H1 (cell line): ENCODE data around the gene EIPR1. TPM values are rescaled to one million over a fixed set of nuclear protein-coding genes. Genes with fewer than 3 reads are reported as not detected.

Experiments
- CTCF ChIA-PET: fragments of 300-600 bp; sonication (Branson Sonifier 250); formaldehyde crosslinking; loops from one replicate; lab custom pipeline; 2021; ENCODE audit not compliant: partially characterized antibody; lab: Charles Lee
- POLR2A ChIA-PET: fragments of 300-600 bp; sonication (Branson Sonifier 250); formaldehyde crosslinking; loops from one replicate; lab custom pipeline; 2021; ENCODE audit warnings: inconsistent platforms; ENCODE audit not compliant: partially characterized antibody; lab: Charles Lee
- DNase-seq, 2 experiments: peaks; one replicate each; pipeline versions ENCODE4 v3.0.0 to v3.0.0-alpha.2; 2010 to 2022; ENCODE audit warnings: low spot score in 2 of 2, low read depth in 1 of 2, mixed read lengths in 1 of 2
- FAIRE-seq: peaks from 2 replicates; lab custom pipeline; 2011; peaks lifted over from hg19 to GRCh38; lab: Jason Lieb, UNC
- H2AFZ ChIP-seq: 2 replicates; pipeline ENCODE4 v1.8.1; 2012; ENCODE audit warnings: low read length, inconsistent platforms
- H2AK5ac ChIP-seq: 2 replicates; pipeline ENCODE4 v1.6.1; 2013; ENCODE audit warnings: low read depth, low read length
- H2BK120ac ChIP-seq: replicated peaks from 2 replicates; pipeline ENCODE3; 2013; ENCODE audit warnings: low read depth, low read length, inconsistent platforms
- H2BK12ac ChIP-seq: 2 replicates; pipeline ENCODE4 v1.6.1; 2013; ENCODE audit warnings: low read depth, low read length
- H2BK15ac ChIP-seq: 2 replicates; pipeline ENCODE4 v1.6.1; 2013; ENCODE audit warnings: low read length
- H2BK20ac ChIP-seq: 2 replicates; pipeline ENCODE4 v1.6.1; 2013; ENCODE audit warnings: low read length
- H2BK5ac ChIP-seq: 2 replicates; pipeline ENCODE4 v1.6.1; 2013; ENCODE audit warnings: low read depth, low read length
- H3K14ac ChIP-seq: 2 replicates; pipeline ENCODE4 v1.6.1; 2013; ENCODE audit warnings: inconsistent platforms; ENCODE audit not compliant: insufficient read length
- H3K18ac ChIP-seq: 2 replicates; pipeline ENCODE4 v1.6.1; 2013; ENCODE audit warnings: low read length; ENCODE audit errors: extremely low read depth
- H3K23ac ChIP-seq: 2 replicates; pipeline ENCODE4 v1.6.1; 2013; ENCODE audit warnings: inconsistent platforms; ENCODE audit not compliant: insufficient read length
- H3K23me2 ChIP-seq: 2 replicates; pipeline ENCODE4 v1.6.1; 2013; ENCODE audit warnings: low read depth, low read length
- H3K27ac ChIP-seq: 2 replicates; pipeline ENCODE4 v1.6.1; 2011; ENCODE audit warnings: low read depth, low read length, inconsistent platforms
- H3K27me3 ChIP-seq, 4 experiments: replicated peaks in 1 of 4; 1 replicate in 1 of 4; 2 replicates in 3 of 4; pipeline versions ENCODE4 v1.6.1 to v1.8.1; 2011 to 2013; ENCODE audit warnings: low read length in 3 of 4, mild to moderate bottlenecking in 3 of 4, inconsistent platforms in 2 of 4, mixed read lengths in 2 of 4, moderate library complexity in 1 of 4; ENCODE audit not compliant: control insufficient read depth in 3 of 4, insufficient read depth in 3 of 4; ENCODE audit errors: extremely low read depth in 1 of 4
- H3K36me3 ChIP-seq, 4 experiments: 2 replicates each; pipeline versions ENCODE4 v1.6.1 to v1.8.1; 2011 to 2013; ENCODE audit warnings: mild to moderate bottlenecking in 4 of 4, low read length in 3 of 4, moderate library complexity in 2 of 4, control low read depth in 1 of 4, inconsistent platforms in 1 of 4; ENCODE audit not compliant: insufficient read depth in 4 of 4, control insufficient read depth in 2 of 4
- H3K4ac ChIP-seq: replicated peaks from 2 replicates; pipeline ENCODE3; 2013; ENCODE audit warnings: low read length, low read depth, mixed read lengths, inconsistent platforms; ENCODE audit not compliant: insufficient read length
- H3K4me1 ChIP-seq, 4 experiments: replicated peaks in 1 of 4; 1 replicate in 1 of 4; 2 replicates in 3 of 4; pipeline versions ENCODE4 v1.6.1 to v1.8.1; 2011 to 2013; ENCODE audit warnings: low read length in 3 of 4, inconsistent platforms in 2 of 4, mixed read lengths in 1 of 4; ENCODE audit not compliant: insufficient read depth in 4 of 4, control insufficient read depth in 3 of 4
- H3K4me2 ChIP-seq, 2 experiments: 2 replicates each; pipeline versions ENCODE4 v1.6.1 to v1.8.1; 2011 to 2013; ENCODE audit warnings: low read depth in 2 of 2, low read length in 2 of 2, control low read depth in 1 of 2, inconsistent platforms in 1 of 2, mild to moderate bottlenecking in 1 of 2; ENCODE audit not compliant: insufficient read depth in 1 of 2
- H3K4me3 ChIP-seq, 4 experiments: fragments of 200-600, 300-600 bp in 1 of 4; sonication (generic), shearing (Covaris generic), sonication (Bioruptor Twin) in 1 of 4; 2 replicates each; pipeline versions ENCODE4 v1.5.1 to v1.8.1; 2011 to 2016; ENCODE audit warnings: low read length in 4 of 4, low read depth in 3 of 4, control low read depth in 2 of 4, inconsistent platforms in 2 of 4, mild to moderate bottlenecking in 2 of 4, mixed read lengths in 1 of 4, moderate library complexity in 1 of 4; ENCODE audit not compliant: insufficient read depth in 2 of 4; ENCODE audit errors: extremely low read depth in 1 of 4
- H3K56ac ChIP-seq: replicated peaks from 2 replicates; pipeline ENCODE3; 2013; ENCODE audit warnings: low read depth, mild to moderate bottlenecking, mixed read lengths, low read length, inconsistent platforms; ENCODE audit not compliant: insufficient read length
- H3K79me1 ChIP-seq: 2 replicates; pipeline ENCODE4 v1.6.1; 2013; ENCODE audit warnings: low read depth, low read length, control low read depth
- H3K79me2 ChIP-seq, 2 experiments: 2 replicates each; pipeline versions ENCODE4 v1.6.1 to v1.8.1; 2012 to 2013; ENCODE audit warnings: low read length in 2 of 2, mild to moderate bottlenecking in 2 of 2, inconsistent platforms in 1 of 2; ENCODE audit not compliant: insufficient read depth in 2 of 2, control insufficient read depth in 1 of 2
- H3K9ac ChIP-seq, 4 experiments: replicated peaks in 1 of 4; 1 replicate in 1 of 4; 2 replicates in 3 of 4; pipeline versions ENCODE4 v1.6.1 to v1.8.1; 2011 to 2013; ENCODE audit warnings: low read depth in 3 of 4, low read length in 3 of 4, control low read depth in 2 of 4, mild to moderate bottlenecking in 2 of 4, moderate library complexity in 2 of 4, inconsistent platforms in 1 of 4; ENCODE audit errors: extremely low read depth in 1 of 4
- H3K9me3 ChIP-seq, 2 experiments: 2 replicates each; pipeline versions ENCODE4 v1.6.1 to v1.8.1; 2012 to 2013; ENCODE audit warnings: mild to moderate bottlenecking in 2 of 2, moderate library complexity in 2 of 2, control low read depth in 1 of 2, inconsistent platforms in 1 of 2, low read depth in 1 of 2, low read length in 1 of 2, mixed read lengths in 1 of 2; ENCODE audit not compliant: insufficient read depth in 2 of 2
- H4K20me1 ChIP-seq, 2 experiments: replicated peaks in 1 of 2; 2 replicates each; pipeline versions ENCODE3 to v1.8.1; 2011 to 2013; ENCODE audit warnings: inconsistent platforms in 2 of 2, low read length in 2 of 2, mild to moderate bottlenecking in 1 of 2; ENCODE audit not compliant: insufficient read depth in 2 of 2, control insufficient read depth in 1 of 2
- H4K5ac ChIP-seq: 2 replicates; pipeline ENCODE4 v1.6.1; 2013; ENCODE audit warnings: low read length, low read depth, mixed read lengths, inconsistent platforms; ENCODE audit not compliant: insufficient read length
- H4K8ac ChIP-seq: 2 replicates; pipeline ENCODE4 v1.8.0; 2013; ENCODE audit warnings: mild to moderate bottlenecking, moderate library complexity, low read length, inconsistent platforms; ENCODE audit not compliant: insufficient read depth; ENCODE audit errors: extremely low read depth
- H4K91ac ChIP-seq: replicated peaks from 2 replicates; pipeline ENCODE3; 2013; ENCODE audit warnings: low read length, mixed read lengths, inconsistent platforms; ENCODE audit not compliant: insufficient read length
- CEBPB ChIP-seq: IDR thresholded peaks from 2 replicates; pipeline ENCODE4 v1.6.1; 2012; ENCODE audit warnings: low read depth, low read length
- SIX5 ChIP-seq: IDR thresholded peaks from 2 replicates; pipeline ENCODE4 v1.6.1; 2011; ENCODE audit warnings: mild to moderate bottlenecking, low read depth, low read length
- WGBS, 2 experiments: shearing (Covaris generic) in 1 of 2; methylation state at CpG; one replicate each; pipeline versions ENCODE4 v1.1.6 to v1.1.7; 2013 to 2015; ENCODE audit warnings: low lambda C conversion rate in 2 of 2, mixed read lengths in 2 of 2, inconsistent platforms in 1 of 2, low coverage in 1 of 2, missing lambda C conversion rate in 1 of 2; ENCODE audit not compliant: insufficient replicate concordance in 2 of 2, insufficient coverage in 1 of 2, insufficient read length in 1 of 2; ENCODE audit errors: extremely low coverage in 1 of 2, missing lambda C conversion rate in 1 of 2; 5-methylcytosine and 5-hydroxymethylcytosine counted together
- polyA plus RNA-seq, 7 experiments: library from polyadenylated mRNA; depleted of rRNA in 3 of 7; stranded (reverse) in 5 of 7; unstranded in 2 of 7; fragments of >200 nt in 5 of 7; fragments of 200-250 nt in 2 of 7; gene quantifications; 1 replicate in 5 of 7; 2 replicates in 1 of 7; 4 replicates in 1 of 7; pipeline versions ENCODE4 v1.2.1 to v1.2.3, GENCODE V29; 2011 to 2013; ENCODE audit warnings: missing spikeins in 2 of 7, mixed read lengths in 2 of 7
- total RNA-seq: library from RNA; stranded (reverse); fragmentation: NEBNext Ultra II Directional; extraction: Animal tissue kit (Norgen Biotek cat#: 25700); gene quantifications from 2 replicates; pipeline ENCODE4 v1.2.1, GENCODE V29; 2021

EIPR1 gene
- total and polyA plus RNA-seq, 2 of the 8 experiments (the other 6 are each of a cell fraction or from before 2014, with no cell fraction given): 26.3 to 56.4 TPM

GRCh38 chr2:3212984-3213383 is 164.6 kb downstream of the EIPR1 start:
- H4K5ac ChIP-seq: no peak overlapping the region
- no peak overlapping the region for H2AK5ac ChIP-seq
- no peaks in the 10 kb centered on the region; a peak in 1 of 8 replicates for H3K36me3 ChIP-seq
- no peak overlapping the region for H2BK12ac ChIP-seq
- peaks cover 0 to 6% of the 10 kb centered on the region in 2 experiments; a peak in 2 of 4 replicates for H3K79me2 ChIP-seq
- H3K4me2 ChIP-seq: no peak overlapping the region
- ChIA-PET CTCF (no interaction called here), POLR2A (no interaction called here)
- no peak overlapping the region for H2BK5ac ChIP-seq
- no peak overlapping the region for H3K56ac ChIP-seq
- TF ChIP-seq CEBPB: peak; percentile 88
- TF ChIP-seq SIX5: no peak
- H4K8ac ChIP-seq: no peak overlapping the region
- no peak overlapping the region for H2BK120ac ChIP-seq
- no peaks in the 10 kb centered on the region for H3K23me2 ChIP-seq
- no peak overlapping the region for H3K27ac ChIP-seq
- no peaks in the 10 kb centered on the region for H3K9me3 ChIP-seq
- H3K4me3 ChIP-seq: no peak overlapping the region
- no peak overlapping the region for H3K23ac ChIP-seq
- no peaks in the 10 kb centered on the region for H3K79me1 ChIP-seq
- DNase-seq: no peak
- H3K9ac ChIP-seq: no peak overlapping the region
- H4K20me1 ChIP-seq: peaks cover 0 to 4% of the 10 kb centered on the region in 2 experiments
- H4K91ac ChIP-seq: no peak overlapping the region
- no peak overlapping the region for H3K14ac ChIP-seq
- no peak overlapping the region for H2AFZ ChIP-seq
- H3K4me1 ChIP-seq: peaks cover 0 to 7% (median 0%) of the 10 kb centered on the region in 4 experiments; a peak in 1 of 7 replicates
- H2BK15ac ChIP-seq: no peak overlapping the region
- no peak overlapping the region for H3K18ac ChIP-seq
- no peak for FAIRE-seq
- no peaks in the 10 kb centered on the region for H3K27me3 ChIP-seq
- 90% methylated on average over 6 of the region's 6 CpGs; no CpG with 5 or more reads in 1 of the 2 experiments for WGBS, 2 experiments
- H3K4ac ChIP-seq: no peak overlapping the region
- no peak overlapping the region for H2BK20ac ChIP-seq
